ENCODE data around the gene SDHA. TPM values are rescaled to one million over a fixed set of nuclear protein-coding genes. Genes with fewer than 3 reads are reported as not detected.

Gene SDHA
- polyA plus RNA-seq, 3 donors, result 55.0 to 98.0 (median 91.5) TPM

GRCh38 chr5:218457-219291 lies 554 bp downstream of the SDHA start:
- H3K4me3 Mint-ChIP-seq, result peak overlapping the region; percentile 96 to 98
- TF ChIP-seq CTCF (IDR thresholded peaks at IDR 0.05), result no peak
- DNase-seq, result peak; percentile 28 to 31 (median 31)

DNA sequence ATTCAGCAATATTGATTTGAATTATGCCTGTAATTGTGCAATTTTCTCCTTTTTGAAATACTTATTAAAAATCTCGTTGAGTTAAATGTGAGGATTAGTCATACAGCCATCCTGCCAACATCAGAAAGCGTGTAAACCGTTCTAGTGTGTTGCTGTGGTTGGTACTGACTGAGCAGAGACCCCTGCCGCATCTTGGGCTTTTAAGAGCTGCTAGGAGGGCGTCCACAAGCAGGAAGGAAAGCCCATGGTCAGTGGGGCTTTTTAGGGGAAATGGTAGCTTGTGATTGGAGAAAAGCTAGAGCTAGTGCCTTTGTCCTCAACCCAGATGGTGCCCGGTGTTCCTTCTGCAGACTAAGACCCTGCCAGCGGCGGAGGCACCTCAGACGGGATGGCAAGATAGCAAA lies 1.3 kb downstream of the SDHA start:
- Histone ChIP-seq H3K9ac (ENCODE audit: insufficient read depth, low read length, poor library complexity, severe bottlenecking) (peak overlapping the region; percentile 92), H4K20me1 (ENCODE audit: insufficient read depth, low read length) (peaks cover 55% of the 10 kb centered on the region), H3K4me1 (ENCODE audit: control insufficient read depth in 1 of 2, insufficient read depth in 2 of 2, low read length in 2 of 2) (peaks cover 25 to 27% of the 10 kb centered on the region in 2 donors), H3K36me3 (replicated peaks in 1 of 2; ENCODE audit: control insufficient read depth in 1 of 2, insufficient read depth in 2 of 2, low read length in 2 of 2) (peaks cover 8 to 15% of the 10 kb centered on the region in 2 donors), H3K79me2 (ENCODE audit: insufficient read depth, low read length) (peaks cover 59% of the 10 kb centered on the region), H2AFZ (ENCODE audit: insufficient read depth, low read depth, low read length, poor library complexity, severe bottlenecking) (peak overlapping the region; percentile 38), H3K4me2 (replicated peaks; ENCODE audit: extremely low read depth, low read length, poor library complexity, severe bottlenecking) (peak overlapping the region; percentile 83), H3K27ac (ENCODE audit: low read depth in 1 of 2, low read length in 2 of 2) (peak overlapping the region in 1 of 2 donors; percentile 38), H3K27me3 (ENCODE audit: control insufficient read depth in 2 of 2, insufficient read depth in 2 of 2, low read length in 2 of 2) (no peaks in the 10 kb centered on the region), H3K9me3 (replicated peaks in 1 of 2; ENCODE audit: control insufficient read depth in 1 of 2, insufficient read depth in 1 of 2, low read length in 2 of 2) (no peaks in the 10 kb centered on the region), H3K4me3 (replicated peaks in 1 of 3; ENCODE audit: low read depth in 2 of 3, low read length in 3 of 3) (peak overlapping the region; percentile 84 to 97 (median 95))
- WGBS (ENCODE audit: insufficient coverage), result 5% methylated on average over 7 of the region's 9 CpGs
- Mint-ChIP-seq H3K4me3 (peak overlapping the region; percentile 96 to 98), H3K27ac (peak overlapping the region in 4 of 7 donors; percentile 20 to 90 (median 84)), H3K9me3 (peaks cover 0 to 2% (median 0%) of the 10 kb centered on the region in 7 donors), H3K27me3 (ENCODE audit: low read depth in 3 of 3) (no peaks in the 10 kb centered on the region), H3K36me3 (peaks cover 14 to 31% of the 10 kb centered on the region in 2 donors), H3K4me1 (peaks cover 53% of the 10 kb centered on the region)
- TF ChIP-seq CTCF (IDR thresholded peaks at IDR 0.05), result no peak
- intact Hi-C loops (cut with micrococcal nuclease), result loop anchor here in 1 of 2 donors (2.0 kb wide), 1 partner anchor 51 kb away; the partner anchor contains the start of gene PDCD6
- peak; percentile 19 to 46 (median 24) for DNase-seq

More at GRCh38 chr5:218457-219291, 554 bp downstream of the SDHA start:
- H3K27me3 ChIP-seq (ENCODE audit: control insufficient read depth in 2 of 2, insufficient read depth in 2 of 2, low read length in 2 of 2), result no peaks in the 10 kb centered on the region
- peaks cover 61% of the 10 kb centered on the region for H3K79me2 ChIP-seq (ENCODE audit: insufficient read depth, low read length)
- peaks cover 25 to 27% of the 10 kb centered on the region in 2 donors for H3K4me1 ChIP-seq (ENCODE audit: control insufficient read depth in 1 of 2, insufficient read depth in 2 of 2, low read length in 2 of 2)
- peaks cover under 1 to 7% of the 10 kb centered on the region in 2 donors for H3K36me3 ChIP-seq (replicated peaks in 1 of 2; ENCODE audit: control insufficient read depth in 1 of 2, insufficient read depth in 2 of 2, low read length in 2 of 2)
- H3K36me3 Mint-ChIP-seq, result peaks cover 12 to 31% of the 10 kb centered on the region in 2 donors
- H2AFZ ChIP-seq (ENCODE audit: insufficient read depth, low read depth, low read length, poor library complexity, severe bottlenecking), result peak overlapping the region; percentile 93
- intact Hi-C loops (cut with micrococcal nuclease), result loop anchor here in 1 of 2 donors (2.0 kb wide), 1 partner anchor 52 kb away; the partner anchor contains the start of gene PDCD6
- no peaks in the 10 kb centered on the region for H3K9me3 ChIP-seq (replicated peaks in 1 of 2; ENCODE audit: control insufficient read depth in 1 of 2, insufficient read depth in 1 of 2, low read length in 2 of 2)
- H3K27ac Mint-ChIP-seq, result peak overlapping the region; percentile 50 to 90 (median 77)
- H3K4me2 ChIP-seq (replicated peaks; ENCODE audit: extremely low read depth, low read length, poor library complexity, severe bottlenecking), result peak overlapping the region; percentile 83
- H3K4me1 Mint-ChIP-seq, result peaks cover 53% of the 10 kb centered on the region
- WGBS (ENCODE audit: insufficient coverage), result under 1% methylated on average over 68 of the region's 73 CpGs
- H3K9me3 Mint-ChIP-seq, result peaks cover 0 to 2% (median 0%) of the 10 kb centered on the region in 7 donors
- H3K27me3 Mint-ChIP-seq (ENCODE audit: low read depth in 3 of 3), result no peaks in the 10 kb centered on the region
- peak overlapping the region; percentile 92 for H3K9ac ChIP-seq (ENCODE audit: insufficient read depth, low read length, poor library complexity, severe bottlenecking)
- H3K4me3 ChIP-seq (replicated peaks in 1 of 3; ENCODE audit: low read depth in 2 of 3, low read length in 3 of 3), result peak overlapping the region; percentile 84 to 97 (median 95)
- H3K27ac ChIP-seq (ENCODE audit: low read depth in 1 of 2, low read length in 2 of 2), result peak overlapping the region; percentile 32 to 81
- H4K20me1 ChIP-seq (ENCODE audit: insufficient read depth, low read length), result peaks cover 48% of the 10 kb centered on the region

Data from CD14-positive monocyte (primary cell).